HFF-Myc (cell line): Measurements from ENCODE around the gene KCNJ5.

Source experiments
- DNase-seq: peaks from one replicate; pipeline ENCODE4 v3.0.0-alpha.2; 2011; ENCODE audit warnings: low read depth; ENCODE audit errors: extremely low read depth
- H3K4me3 ChIP-seq: replicated peaks from 2 replicates; pipeline ENCODE4 v1.5.1; 2011; ENCODE audit warnings: low read depth, mild to moderate bottlenecking, control low read depth, low read length
- CTCF ChIP-seq: IDR thresholded peaks from 2 replicates; pipeline ENCODE4 v1.5.1; 2012; ENCODE audit warnings: mild to moderate bottlenecking, low read depth, low read length, control low read depth; ENCODE audit errors: missing control alignments

Gene KCNJ5

GRCh38 chr11:128878455-128878854 lies 12.7 kb upstream of the KCNJ5 start:
- TF ChIP-seq CTCF, result no peak
- DNase-seq, result no peak

GRCh38 chr11:128879817-128880216 lies 11.3 kb upstream of the KCNJ5 start:
- no peak for TF ChIP-seq CTCF
- H3K4me3 ChIP-seq, result no peak overlapping the region
- DNase-seq, result no peak

More at GRCh38 chr11:128878455-128878854, 12.7 kb upstream of the KCNJ5 start:
- no peak overlapping the region for H3K4me3 ChIP-seq

- H3K4me3 ChIP-seq, result no peak overlapping the region
- DNase-seq, result no peak
- no peak for TF ChIP-seq CTCF
Observed at GRCh38 chr11:128881221-128881620, 9.9 kb upstream of the KCNJ5 start.

GRCh38 chr11:128882451-128882850 lies 8.7 kb upstream of the KCNJ5 start:
- no peak for TF ChIP-seq CTCF
- H3K4me3 ChIP-seq, result no peak overlapping the region
- DNase-seq, result no peak

- DNase-seq, result no peak
- H3K4me3 ChIP-seq, result no peak overlapping the region
- TF ChIP-seq CTCF, result no peak
Observed at GRCh38 chr11:128884054-128884453, 7.1 kb upstream of the KCNJ5 start.

- peak; percentile 52 for DNase-seq
- TF ChIP-seq CTCF, result peak; percentile 66
- no peak overlapping the region for H3K4me3 ChIP-seq
Observed at GRCh38 chr11:128884703-128885338, 6.3 kb upstream of the KCNJ5 start.
